Measurements from ENCODE around the gene RYR3. TPM values are rescaled to one million over a fixed set of nuclear protein-coding genes. Genes with fewer than 3 reads are reported as not detected.

Gene RYR3
- total and polyA plus RNA-seq, 4 donors = 0.09 to 1.4 (median 0.47) TPM

DNA sequence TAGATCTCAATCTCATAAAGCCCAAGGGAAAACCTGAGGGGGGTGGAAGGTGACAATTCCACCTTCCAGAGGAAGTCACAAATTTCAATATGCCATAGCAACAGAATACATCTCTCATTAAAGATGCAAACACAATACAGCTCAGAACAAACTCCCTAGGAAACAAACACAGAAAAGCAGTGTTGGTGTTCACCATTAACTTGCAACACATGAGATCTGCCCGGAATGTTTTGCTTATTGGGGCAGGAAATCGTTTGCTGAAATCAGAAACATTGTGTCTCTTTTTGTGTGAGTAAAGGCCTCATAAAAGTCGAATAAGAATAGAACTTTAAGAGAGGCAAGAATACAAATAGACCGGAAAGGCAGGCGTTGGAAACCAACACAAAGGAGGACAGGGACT lies 5.8 kb upstream of the RYR3 start:
- H3K9me3 ChIP-seq (ENCODE audit: control insufficient read depth in 4 of 4, insufficient read depth in 3 of 4, low read length in 3 of 4) = peaks cover 0 to 3% (median 0%) of the 10 kb centered on the region in 4 donors
- H3K27me3 ChIP-seq (ENCODE audit: control insufficient read depth in 3 of 3, insufficient read depth in 3 of 3, low read length in 2 of 3) = peaks cover 0 to 19% (median 10%) of the 10 kb centered on the region in 3 donors
- WGBS, 2 donors = 69% methylated on average over 5 of the region's 5 CpGs
- no peak overlapping the region for H3K27ac ChIP-seq (ENCODE audit: low read depth in 1 of 2, low read length in 1 of 2)
- no peaks in the 10 kb centered on the region for H3K36me3 ChIP-seq (ENCODE audit: control insufficient read depth in 4 of 4, insufficient read depth in 4 of 4, low read length in 4 of 4)
- no peak overlapping the region for H3K9ac ChIP-seq (ENCODE audit: insufficient read depth in 1 of 2, low read length in 2 of 2)
- ATAC-seq (ENCODE audit: insufficient read depth, low FRiP score) (no peak), DNase-seq (no peak)
- H3K4me3 ChIP-seq = no peak overlapping the region
- TF ChIP-seq CTCF (IDR thresholded peaks at IDR 0.05; ENCODE audit: control extremely low read depth, extremely low read depth) = no peak
- H3K4me1 ChIP-seq (ENCODE audit: control insufficient read depth in 5 of 5, insufficient read depth in 5 of 5, low read length in 5 of 5) = no peaks in the 10 kb centered on the region

GRCh38 chr15:33309602-33310276 lies 1.0 kb upstream of the RYR3 start:
- peaks cover 7 to 47% (median 46%) of the 10 kb centered on the region in 3 donors for H3K27me3 ChIP-seq (ENCODE audit: control insufficient read depth in 3 of 3, insufficient read depth in 3 of 3, low read length in 2 of 3)
- ATAC-seq (ENCODE audit: insufficient read depth, low FRiP score) (no peak), DNase-seq (peak; percentile 23 to 34 (median 25))
- H3K4me1 ChIP-seq (ENCODE audit: control insufficient read depth in 5 of 5, insufficient read depth in 5 of 5, low read length in 5 of 5) = peaks cover 0 to 3% (median 0%) of the 10 kb centered on the region in 5 donors
- H3K36me3 ChIP-seq (ENCODE audit: control insufficient read depth in 4 of 4, insufficient read depth in 4 of 4, low read length in 4 of 4) = no peaks in the 10 kb centered on the region
- WGBS, 2 donors = 43 to 47% methylated on average over 7 of the region's 7 CpGs
- no peak overlapping the region for H3K27ac ChIP-seq (ENCODE audit: low read depth in 1 of 2, low read length in 1 of 2)
- H3K9ac ChIP-seq (ENCODE audit: insufficient read depth in 1 of 2, low read length in 2 of 2) = no peak overlapping the region
- H3K4me3 ChIP-seq = no peak overlapping the region
- peaks cover 0 to 3% (median 0%) of the 10 kb centered on the region in 4 donors for H3K9me3 ChIP-seq (ENCODE audit: control insufficient read depth in 4 of 4, insufficient read depth in 3 of 4, low read length in 3 of 4)
- no peak for TF ChIP-seq CTCF (IDR thresholded peaks at IDR 0.05; ENCODE audit: control extremely low read depth, extremely low read depth)

DNA sequence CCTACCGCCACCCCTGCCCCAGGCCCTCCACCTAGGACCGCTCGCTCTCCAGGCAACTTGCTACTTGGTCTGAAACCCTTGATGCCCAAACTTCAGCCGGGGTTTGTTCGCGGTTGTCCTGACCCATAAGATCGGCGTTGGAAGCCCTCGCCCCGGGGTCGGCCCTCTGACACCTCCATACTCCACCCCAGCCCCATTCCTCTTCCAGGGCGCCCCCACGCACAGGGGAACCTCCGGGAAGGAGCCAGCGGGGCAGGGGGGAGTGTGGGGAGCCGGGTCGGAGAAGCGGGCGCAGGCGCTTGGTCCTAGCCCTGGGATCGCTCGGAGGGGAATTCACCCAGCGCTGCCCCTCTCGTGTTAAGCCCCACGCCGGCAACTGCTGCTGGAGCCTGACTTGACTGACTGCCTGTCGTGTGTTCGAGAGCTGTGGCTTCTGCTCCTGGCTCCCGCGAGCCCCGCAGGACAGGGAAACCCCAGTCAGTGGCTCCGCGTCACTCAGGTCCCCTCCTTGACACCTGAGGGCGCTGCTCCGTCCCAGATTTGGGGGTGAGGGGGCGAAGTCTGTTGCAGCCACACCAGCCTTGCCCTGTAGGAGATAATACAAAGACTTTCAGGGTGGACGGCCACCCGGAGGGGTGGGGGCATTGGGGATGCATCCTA lies 675 bp downstream of the RYR3 start:
- Histone ChIP-seq H3K27ac (ENCODE audit: low read depth in 1 of 2, low read length in 1 of 2) (no peak overlapping the region), H3K4me3 (no peak overlapping the region)

More for the DNA sequence above, 675 bp downstream of the RYR3 start:
- TF ChIP-seq CTCF (IDR thresholded peaks at IDR 0.05; ENCODE audit: control extremely low read depth, extremely low read depth) = no peak
- ATAC-seq (ENCODE audit: insufficient read depth, low FRiP score) = no peak
- H3K9me3 ChIP-seq (ENCODE audit: control insufficient read depth in 4 of 4, insufficient read depth in 3 of 4, low read length in 3 of 4) = peaks cover 0 to 3% (median 0%) of the 10 kb centered on the region in 4 donors
- H3K27me3 ChIP-seq (ENCODE audit: control insufficient read depth in 3 of 3, insufficient read depth in 3 of 3, low read length in 2 of 3) = peaks cover 7 to 58% (median 46%) of the 10 kb centered on the region in 3 donors
- DNase-seq = no peak
- no peak overlapping the region for H3K9ac ChIP-seq (ENCODE audit: insufficient read depth in 1 of 2, low read length in 2 of 2)
- peaks cover 0 to 3% (median 0%) of the 10 kb centered on the region in 5 donors for H3K4me1 ChIP-seq (ENCODE audit: control insufficient read depth in 5 of 5, insufficient read depth in 5 of 5, low read length in 5 of 5)
- 3% methylated on average over 36 to 38 of the region's 38 CpGs for WGBS, 2 donors
- H3K36me3 ChIP-seq (ENCODE audit: control insufficient read depth in 4 of 4, insufficient read depth in 4 of 4, low read length in 4 of 4) = no peaks in the 10 kb centered on the region

All from lung (tissue), 12 donors.